Renal cortical epithelial cell (primary cell): ENCODE measurements around the gene PSMD13. TPM values are rescaled to one million over a fixed set of nuclear protein-coding genes. Genes with fewer than 3 reads are reported as not detected.
"Not testable (repeated sequence)": the region's sequence is repeated elsewhere in the genome, so short reads cannot be mapped to it uniquely, and the experiment has no call there.

Experiments
- DNase-seq: peaks from one replicate; pipeline ENCODE4 v3.0.0-alpha.2; 2011; ENCODE audit warnings: low read depth
- total RNA-seq: library from RNA; depleted of rRNA; stranded (reverse); fragments of >200 nt; gene quantifications from 2 replicates; pipeline ENCODE4 v1.2.3, GENCODE V29; 2014

The PSMD13 gene
- total RNA-seq = 74.2 and 172 TPM in 2 replicates

DNA sequence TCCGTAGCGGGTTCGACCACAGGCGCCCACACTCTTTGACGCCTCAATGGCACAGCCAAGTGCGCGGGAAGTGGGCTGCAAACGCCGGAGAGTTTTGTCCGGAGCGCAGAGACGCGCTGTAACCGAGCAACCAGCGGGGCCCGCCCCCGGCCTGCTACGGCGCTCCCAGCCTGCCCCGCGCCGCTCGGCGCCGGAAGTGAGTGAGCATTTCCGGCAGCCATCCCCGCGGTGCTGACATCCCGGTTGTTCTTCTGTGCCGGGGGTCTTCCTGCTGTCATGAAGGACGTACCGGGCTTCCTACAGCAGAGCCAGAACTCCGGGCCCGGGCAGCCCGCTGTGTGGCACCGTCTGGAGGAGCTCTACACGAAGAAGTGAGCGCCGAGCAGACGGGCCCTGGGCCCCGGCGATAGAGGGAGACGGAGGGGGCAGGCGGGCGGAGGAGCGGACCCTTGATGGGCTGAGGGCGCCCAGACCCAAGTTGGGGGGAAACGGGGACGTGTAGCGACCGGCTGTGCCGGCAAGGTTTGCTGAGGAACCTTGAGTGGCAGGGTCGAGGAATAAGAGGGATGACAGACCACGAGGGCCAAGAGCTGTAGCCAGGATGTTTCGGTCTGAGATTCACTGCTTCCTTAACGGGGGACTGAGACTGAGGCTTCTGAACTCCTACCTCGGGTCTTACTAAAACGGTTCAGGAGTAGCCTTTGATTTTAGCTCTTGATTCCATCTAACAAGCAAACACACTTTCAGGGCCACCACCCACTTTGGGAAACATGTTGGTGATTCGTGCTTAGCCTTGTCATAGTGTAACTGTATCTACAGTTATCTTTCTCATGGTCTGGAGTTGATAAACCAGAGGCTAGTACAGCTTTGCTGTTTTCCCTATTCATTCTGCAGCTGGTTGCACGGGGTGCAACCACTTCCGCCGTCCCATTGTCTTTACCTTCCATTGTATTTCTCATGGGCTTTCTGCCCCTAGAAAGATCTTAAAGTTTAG lies at the start of gene PSMD13:
Gene PSMD13 (plus strand): TSS at position 203 of the 994 bp plus-strand sequence. CDS start 74 bp downstream, at position 277.
- peak; percentile 58 for DNase-seq

DNA sequence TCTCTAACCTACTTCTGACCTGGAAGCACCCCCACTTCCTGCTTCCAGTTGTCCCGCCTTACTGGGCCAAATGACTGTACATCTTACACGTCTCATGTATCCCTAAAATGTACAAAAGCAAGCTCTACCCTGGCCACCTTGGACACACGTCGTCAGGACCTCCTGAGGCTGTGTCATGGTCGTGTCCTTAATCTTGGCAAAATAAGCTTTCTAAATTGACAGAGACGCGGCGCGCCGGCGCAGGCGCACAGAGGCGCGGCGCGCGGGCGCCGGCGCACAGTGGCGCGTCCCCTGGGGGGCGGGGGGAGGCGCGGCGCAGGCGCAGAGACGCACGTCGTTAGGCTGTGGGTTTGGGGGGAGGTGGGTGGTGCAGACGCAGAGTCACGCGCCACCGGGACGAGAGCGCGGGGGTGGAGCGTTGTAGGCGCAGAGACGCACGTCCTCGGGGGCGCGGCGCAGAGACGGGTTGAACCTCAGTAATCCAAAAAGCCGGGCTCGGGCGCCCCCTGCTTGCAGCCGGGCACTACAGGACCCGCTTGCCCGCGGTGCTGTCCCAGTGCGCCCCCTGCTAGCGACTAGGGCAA lies 47.5 kb upstream of the PSMD13 start:
- not testable (repeated sequence) for DNase-seq

DNA sequence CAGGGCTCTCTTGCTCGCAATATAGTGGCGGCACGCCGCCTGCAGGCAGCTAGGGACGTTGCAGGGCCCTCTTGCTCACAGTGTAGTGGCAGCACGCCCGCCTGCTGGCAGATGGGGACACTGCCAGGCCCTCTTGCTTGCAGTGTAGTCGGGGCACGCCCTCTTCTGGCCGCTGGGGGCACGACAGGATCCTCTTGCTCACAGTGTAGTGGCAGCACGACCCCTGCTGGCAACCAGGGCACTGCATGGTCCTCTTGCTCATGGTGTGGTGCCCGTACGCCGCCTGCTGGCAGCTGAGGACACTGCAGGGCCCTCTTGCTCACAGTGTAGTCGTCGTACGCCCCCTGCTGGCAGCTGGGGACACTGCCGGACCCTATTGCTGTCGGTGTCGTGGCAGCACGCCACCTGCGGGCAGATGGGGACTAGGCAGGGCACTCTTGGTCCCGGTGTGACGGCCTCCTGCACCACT lies 46.9 kb upstream of the PSMD13 start:
- not testable (repeated sequence) for DNase-seq

DNA sequence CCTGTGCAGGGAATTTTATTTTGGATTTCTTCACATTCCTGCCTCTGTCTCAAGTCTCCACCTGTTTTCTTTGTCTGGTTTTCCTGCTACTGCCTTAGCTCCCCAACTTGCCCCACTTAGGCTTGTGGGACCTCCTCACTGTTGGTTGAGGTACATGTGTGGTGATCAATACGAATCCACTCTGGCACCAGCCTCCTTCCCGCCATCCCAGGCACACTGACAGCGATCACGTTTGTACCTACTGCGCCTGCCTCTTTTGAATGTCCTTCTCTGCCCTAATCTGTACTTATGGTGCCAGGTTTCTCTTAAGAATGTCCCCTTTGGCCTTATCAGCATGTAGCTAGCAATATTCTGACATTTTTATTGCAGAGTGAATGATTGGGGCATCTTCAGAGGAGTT lies 46.2 kb upstream of the PSMD13 start:
- DNase-seq = not testable (repeated sequence)

DNA sequence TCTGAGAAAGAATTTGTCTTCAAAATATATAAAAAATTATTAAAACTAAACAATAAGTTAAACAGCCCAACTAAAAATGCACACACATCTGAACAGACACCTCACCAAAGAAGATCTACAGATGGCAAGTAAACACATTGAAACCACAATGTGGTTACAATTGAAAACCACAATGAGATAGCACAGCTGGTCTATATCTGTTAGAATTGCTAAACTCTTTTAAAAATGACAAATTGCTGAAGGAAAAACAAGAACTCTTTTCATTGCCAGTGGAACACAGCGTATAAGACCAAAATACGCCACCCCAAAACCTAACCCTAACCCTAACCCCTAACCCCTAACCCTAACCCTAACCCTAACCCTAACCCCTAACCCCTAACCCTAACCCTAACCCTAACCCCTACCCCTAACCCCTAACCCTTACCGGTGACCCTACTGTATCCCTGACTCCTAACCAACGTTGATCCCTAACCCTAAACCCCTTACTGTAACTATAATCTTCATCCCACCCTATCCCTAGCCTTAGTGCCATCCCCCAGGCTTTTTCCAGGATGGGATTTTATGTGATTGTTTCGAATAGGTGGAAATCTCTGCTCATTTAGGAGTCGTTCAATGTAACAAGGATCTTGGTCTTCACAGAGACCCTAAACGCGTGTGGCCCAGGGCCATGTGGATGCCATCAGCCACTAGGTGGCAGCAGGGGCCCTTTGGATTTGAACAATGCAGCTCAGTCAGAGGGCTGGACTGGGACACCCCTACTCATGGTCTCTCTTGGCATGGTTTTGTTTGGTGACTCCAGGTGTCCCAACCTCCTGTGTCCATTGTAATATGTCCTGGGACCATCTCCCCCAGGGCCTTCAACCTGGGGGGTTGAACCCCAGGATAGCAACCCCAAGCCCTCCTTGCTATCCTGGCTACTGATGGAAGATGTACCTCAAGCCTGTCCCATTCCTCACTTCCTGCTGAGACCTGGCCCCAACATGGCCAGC lies 45.0 kb upstream of the PSMD13 start:
- not testable (repeated sequence) for DNase-seq

DNA sequence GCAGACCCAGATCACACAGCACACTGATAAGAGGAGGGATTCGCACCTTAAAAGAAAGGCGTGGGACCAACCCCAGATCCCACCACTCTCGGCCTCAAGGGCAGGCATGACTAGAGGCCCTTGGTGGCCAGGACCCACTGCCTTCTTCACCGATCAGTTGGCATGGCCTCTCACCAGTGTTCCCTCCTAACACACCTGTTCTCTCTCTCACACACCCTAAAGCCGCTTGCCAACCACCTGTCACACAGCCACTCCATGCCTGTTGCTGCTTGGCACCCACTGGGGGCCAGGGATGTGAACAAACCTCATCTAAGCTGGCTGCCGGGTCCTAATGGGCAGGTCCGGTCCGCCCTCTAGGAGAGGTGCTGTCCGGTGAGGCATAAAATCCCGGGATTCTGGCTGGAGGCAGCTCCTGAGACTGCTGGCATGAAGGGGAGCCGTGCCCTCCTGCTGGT lies 44.1 kb upstream of the PSMD13 start, which contains the start of gene SCGB1C1:
Gene SCGB1C1 (plus strand): TSS at position 405 of the 455 bp plus-strand sequence. CDS start 22 bp downstream, at position 427.
- not testable (repeated sequence) for DNase-seq

DNA sequence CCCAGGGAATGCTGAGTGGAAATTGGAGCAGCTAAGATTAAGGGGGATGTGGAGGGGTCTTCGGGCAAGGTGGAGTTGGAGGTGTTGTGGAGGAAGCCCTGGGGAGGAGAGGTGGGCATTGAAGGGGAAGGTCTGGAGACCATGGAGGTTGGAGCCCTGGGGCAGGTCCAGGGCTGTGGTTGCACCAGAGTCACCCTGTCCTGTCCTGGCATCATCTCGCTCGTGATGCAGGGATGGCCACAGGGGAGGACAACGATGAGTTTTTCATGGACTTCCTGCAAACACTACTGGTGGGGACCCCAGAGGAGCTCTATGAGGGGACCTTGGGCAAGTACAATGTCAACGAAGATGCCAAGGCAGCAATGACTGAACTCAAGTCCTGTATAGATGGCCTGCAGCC lies 43.3 kb upstream of the PSMD13 start:
- DNase-seq = not testable (repeated sequence)

DNA sequence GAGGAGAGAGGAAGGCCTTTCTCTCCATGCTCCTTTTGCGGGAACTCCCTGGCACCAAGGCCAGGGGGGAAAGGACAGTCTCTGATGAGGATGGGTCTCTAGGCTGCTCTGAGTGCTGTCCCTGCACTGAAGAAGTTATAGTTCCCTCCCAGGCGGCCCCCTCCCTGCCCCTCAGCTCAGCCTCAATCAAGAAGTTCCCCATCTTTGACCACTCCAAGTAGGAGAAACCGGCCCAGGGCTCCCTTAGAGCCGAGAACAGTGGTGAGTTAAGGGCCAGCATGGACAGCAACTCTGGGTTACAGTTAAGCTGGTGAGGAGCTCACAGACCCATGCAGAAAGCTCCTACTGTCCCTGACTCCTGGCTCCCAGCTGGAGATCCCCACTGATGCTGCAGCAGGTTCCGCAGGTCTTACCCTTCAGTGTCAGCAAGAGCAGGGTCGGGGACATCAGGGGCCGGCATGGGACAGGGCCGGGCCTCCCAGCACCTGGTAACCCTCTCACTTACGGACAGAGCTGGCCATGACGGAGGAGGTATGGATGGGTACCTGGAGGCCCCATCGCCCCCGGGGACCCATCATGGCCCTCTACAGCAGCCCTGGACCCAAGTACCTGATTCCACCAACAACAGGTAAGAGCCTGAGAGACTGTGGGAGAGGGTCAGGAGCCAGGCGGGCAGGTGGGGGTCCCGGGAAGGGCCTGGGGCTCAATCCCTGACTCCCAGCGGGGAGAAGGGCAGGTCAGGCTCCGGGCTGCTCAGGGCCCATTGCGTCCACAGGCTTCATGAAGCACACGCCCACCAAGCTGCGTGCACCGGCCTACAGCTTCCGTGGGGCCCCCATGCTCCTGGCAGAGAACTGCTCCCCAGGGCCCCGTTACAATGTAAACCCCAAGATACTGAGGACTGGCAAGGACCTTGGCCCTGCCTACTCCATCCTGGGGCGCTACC lies 39.7 kb upstream of the PSMD13 start:
- no peak for DNase-seq

DNA sequence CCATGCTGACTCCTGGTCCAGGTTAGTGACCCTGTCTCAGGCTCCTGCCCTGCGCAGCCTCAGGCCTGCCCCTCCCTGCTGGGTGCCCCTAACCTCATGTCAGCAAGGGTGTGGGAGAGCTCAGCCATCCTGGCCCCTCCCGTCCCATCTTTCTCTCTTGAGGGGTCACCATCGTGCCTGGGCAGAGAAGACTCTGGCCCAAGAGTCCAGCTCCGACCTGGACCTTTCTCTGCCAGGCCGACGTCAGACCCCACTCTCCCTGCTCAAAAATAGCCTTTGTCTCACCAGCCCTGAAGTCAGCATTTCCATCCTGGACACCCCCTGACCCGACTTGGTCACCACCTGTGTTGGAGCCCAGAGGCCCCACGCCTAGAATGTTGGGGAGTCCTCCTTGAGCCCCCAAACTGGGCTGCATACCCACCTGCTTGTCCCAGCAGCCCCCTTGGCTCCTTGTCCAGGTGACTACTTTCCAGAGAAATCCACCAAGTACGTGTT lies 39.0 kb upstream of the PSMD13 start:
- no peak for DNase-seq

DNA sequence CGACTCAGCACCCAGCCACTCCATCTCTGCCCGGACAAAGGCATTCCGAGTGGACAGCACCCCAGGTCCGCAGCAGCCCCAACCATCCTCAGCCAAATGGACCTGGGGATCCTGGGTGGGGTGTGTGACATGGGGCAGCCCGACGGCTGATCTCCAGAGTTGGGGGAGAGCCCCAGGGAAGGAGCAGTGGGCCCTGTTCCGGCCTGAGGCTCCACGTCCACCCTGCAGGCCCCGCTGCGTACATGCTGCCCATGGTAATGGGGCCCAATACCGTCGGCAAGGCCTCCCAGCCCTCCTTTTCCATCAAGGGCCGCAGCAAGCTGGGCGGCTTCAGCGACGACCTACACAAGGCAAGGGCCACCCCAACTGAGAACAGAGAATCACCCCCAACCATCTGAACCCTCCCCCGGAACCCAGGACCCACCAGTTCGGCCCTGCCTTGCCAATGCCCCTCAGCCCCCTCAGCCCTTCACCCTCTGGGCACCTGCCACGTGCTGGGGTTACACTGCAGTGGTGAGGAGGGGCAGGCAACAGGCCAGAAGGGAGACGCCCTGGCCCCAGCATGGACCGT lies 38.5 kb upstream of the PSMD13 start:
- no peak for DNase-seq

DNA sequence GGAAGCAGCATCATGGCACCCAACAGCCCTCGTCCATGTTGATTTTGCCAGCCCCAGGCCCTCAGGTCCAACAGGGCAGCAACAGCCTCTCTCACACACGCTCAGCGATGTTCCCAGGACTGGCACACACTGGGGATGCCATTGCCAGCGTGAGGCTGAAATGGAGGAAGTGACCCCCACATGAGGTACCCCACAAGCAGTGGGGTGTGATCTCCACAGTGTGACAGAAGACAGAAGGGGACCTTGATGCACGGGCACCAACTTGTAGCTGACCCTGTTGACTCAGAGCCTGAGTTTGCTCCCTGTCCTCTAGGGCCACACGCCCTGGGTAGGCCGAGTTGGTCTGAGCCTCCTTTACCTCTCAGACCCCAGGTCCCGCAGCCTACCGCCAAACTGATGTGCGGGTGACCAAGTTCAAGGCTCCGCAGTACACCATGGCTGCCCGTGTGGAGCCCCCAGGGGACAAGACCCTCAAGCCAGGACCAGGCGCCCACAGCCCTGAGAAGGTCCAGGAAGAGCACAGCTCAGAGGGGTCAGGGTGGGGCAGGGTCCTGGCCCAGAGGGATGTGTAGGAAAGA lies 37.7 kb upstream of the PSMD13 start:
- DNase-seq = no peak

DNA sequence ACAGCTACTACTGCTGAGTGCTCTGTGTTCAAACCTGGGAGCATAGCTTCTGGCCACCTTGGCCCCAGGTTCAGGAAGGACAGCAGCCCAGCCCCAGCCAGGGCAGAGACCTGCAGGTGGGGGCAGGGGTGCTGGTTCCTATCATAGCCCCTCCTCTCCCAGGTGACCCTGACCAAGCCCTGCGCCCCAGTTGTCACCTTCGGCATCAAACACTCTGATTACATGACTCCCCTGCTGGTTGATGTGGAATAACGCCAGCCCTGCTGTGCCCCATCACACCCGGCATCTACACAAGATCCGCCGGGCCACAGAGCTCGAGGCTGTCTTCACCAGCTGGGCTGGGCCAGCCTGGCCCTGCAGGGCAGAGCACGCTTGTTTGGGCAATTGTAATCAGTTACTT lies 37.0 kb upstream of the PSMD13 start:
- no peak for DNase-seq

DNA sequence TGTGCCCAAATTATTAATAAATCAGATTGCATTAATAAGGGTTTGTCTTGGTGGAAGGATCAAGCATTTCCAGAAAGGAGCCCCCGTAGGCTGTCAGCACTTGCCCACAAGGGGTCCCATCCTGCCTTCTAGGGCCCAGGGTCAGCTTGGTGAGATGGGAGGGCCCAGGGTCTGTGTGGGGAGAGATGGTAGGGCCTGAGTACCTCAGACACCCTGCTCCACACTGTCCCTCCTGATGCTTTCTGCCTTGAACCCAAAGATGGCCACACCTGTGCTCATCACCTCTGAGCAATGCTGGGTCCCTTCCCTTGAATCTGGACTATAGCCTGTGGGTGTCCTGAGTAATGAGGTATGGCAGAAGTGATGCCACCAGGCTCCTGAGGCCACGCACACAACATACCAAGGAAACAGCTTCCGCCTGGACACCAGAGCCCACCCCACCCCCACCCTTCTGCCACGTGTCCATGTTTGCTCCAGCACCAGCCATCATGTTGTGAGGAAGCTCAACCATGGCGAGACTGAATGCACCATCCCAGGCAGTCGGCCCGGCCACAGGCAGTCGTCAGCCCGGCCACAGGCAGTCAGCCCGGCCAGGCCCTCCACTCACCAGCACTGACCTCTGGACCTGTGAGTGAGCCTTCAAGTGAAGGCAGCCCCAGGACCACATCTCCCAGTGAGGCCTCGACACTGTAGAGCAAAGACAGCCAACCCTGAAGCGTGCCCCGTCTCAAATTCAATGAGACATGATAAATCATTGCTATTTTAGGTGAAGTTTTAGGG lies 36.4 kb upstream of the PSMD13 start:
- no peak for DNase-seq

DNA sequence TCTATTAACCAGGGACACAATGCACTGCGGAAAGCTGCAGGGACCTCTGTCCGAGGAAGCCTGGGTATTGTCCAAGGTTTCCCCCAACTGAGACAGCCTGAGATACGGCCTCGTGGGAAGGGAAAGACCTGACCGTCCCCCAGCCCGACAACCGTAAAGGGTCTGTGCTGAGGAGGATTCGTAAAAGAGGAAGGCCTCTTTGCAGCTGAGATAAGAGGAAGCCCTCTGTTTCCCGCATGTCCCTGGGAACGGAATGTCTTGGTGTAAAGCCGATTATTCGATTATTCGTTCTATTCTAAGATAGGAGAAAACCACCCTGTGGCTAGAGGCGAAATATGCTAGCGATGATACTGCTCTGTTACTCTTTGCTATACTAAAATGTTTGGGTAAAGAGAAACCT lies 34.8 kb upstream of the PSMD13 start:
- DNase-seq = no peak

DNA sequence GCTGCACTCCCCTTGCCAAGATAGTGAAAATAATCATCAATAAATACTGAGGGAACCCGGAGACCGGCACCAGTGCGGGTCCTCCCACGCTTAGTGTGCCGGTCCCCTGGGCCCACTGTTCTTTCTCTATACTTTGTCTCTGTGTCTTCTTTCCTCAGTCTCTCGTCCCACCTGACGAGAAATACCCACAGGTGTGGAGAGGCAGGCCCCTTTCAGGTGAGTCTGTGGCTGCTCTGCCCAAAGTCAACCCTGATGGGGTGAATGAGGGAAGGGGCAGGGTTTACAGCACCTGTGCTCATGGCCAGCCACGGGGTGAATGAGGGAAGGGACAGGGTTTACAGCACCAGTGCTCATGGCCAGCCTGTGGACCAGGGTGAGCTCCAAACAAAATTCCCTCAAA lies 34.3 kb upstream of the PSMD13 start:
- DNase-seq = no peak

DNA sequence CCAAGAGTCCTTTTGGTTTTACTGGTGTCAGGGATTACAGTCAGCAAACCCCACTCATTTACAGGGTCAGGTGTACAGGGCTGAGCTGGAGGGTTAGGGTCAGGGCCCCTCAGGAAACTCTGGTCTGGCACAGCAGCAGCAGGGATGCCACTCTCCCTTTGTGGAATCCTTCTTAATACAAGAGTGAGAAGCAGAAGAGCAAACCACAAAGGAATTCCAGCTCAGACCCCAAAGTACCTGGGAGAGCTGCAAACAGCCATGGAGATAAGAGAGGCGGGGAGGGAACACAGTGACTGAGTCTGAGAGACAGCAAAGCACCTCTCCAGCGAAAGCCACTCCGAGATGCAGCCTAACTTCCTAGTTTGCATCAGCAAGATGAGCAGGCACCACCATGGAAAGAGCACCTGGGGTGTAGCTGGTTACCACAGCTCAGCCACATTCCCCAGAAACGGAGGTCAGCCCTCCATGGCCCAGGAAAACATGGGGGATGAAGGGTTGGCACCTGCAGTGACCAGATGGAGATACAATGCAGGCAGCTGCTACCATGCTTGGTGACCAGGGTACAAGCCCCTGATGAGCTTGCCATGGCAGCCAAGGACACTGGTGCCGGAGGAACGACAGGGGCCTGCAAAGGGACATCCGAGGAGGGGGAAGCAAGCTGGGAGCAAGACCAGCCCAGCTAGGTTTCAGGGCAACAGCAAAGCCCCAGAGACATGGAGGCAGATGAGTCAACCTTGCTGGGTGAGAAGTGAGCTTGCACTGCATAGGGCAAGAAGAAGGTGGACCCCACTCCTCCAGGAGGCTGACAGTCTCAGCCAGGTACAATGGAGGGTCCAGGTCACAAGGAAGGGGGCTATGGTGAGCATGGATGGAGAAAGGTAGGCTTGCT lies 33.5 kb upstream of the PSMD13 start:
- DNase-seq = no peak

DNA sequence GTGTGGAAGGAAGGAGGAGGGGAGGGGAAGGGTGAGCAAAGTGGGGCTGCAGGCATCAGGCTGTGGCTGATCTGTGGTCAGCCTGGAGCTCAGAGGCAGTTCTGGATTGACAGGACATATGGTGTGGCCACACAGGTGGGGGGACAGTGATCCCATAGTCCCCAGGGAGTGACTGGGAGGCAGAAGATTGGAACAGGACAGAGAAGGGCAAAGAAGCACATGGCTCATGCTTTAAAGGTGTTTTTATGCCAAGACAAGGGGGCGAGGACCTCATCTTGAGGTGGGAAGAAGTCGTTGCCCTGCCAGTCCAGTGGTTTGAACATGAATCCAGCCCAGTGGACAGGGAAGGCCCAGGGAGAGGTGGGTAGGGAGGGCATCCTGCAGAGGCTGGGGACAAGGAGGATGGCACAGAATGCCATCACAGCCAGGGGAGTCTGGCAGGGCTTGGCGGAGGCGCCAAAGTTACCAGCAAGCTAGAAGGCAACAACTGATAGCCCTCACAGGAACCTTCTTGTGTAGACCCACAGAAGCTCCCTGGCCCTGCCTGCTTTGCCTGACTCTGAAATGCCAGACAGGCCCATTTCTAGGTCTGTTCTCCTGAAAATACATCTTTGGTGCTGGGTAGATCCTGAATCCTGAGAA lies 32.7 kb upstream of the PSMD13 start:
- DNase-seq = no peak
